Karpas-422 (cell line): Measurements from ENCODE around the gene SCN8A. TPM values are rescaled to one million over a fixed set of nuclear protein-coding genes. Genes with fewer than 3 reads are reported as not detected.
A peak's percentile ranks its signal among the peaks of the same experiment; 100 is the strongest.

Experiments
- DNase-seq: peaks from one replicate; pipeline ENCODE4 v3.0.0-alpha.2; 2015
- H2AFZ ChIP-seq: fragments of 200-600 bp; sonication (generic); 2 replicates; pipeline ENCODE4 v1.6.1; 2014; ENCODE audit warnings: antibody characterized with exemption, low read length, mixed read lengths
- H3K27ac ChIP-seq: fragments of 200-600 bp; sonication (generic); 2 replicates; pipeline ENCODE4 v1.5.1; 2014; ENCODE audit warnings: mild to moderate bottlenecking, low read length, moderate library complexity
- H3K27me3 ChIP-seq: fragments of 200-600 bp; sonication (generic); 2 replicates; pipeline ENCODE4 v1.6.1; 2014; ENCODE audit warnings: low read length, mixed read lengths
- H3K36me3 ChIP-seq: fragments of 200-600 bp; sonication (generic); 2 replicates; pipeline ENCODE4 v1.6.1; 2014; ENCODE audit warnings: low read length, mixed read lengths; ENCODE audit not compliant: insufficient read depth
- H3K4me1 ChIP-seq: fragments of 200-600 bp; sonication (generic); 2 replicates; pipeline ENCODE4 v1.6.1; 2014; ENCODE audit warnings: mild to moderate bottlenecking, low read length, mixed read lengths
- H3K4me2 ChIP-seq: fragments of 200-600 bp; sonication (generic); 2 replicates; pipeline ENCODE4 v1.6.1; 2014; ENCODE audit warnings: low read length, low read depth, mild to moderate bottlenecking; ENCODE audit not compliant: poor library complexity, severe bottlenecking
- H3K4me3 ChIP-seq: fragments of 200-600 bp; sonication (generic); 2 replicates; pipeline ENCODE4 v1.5.1; 2014; ENCODE audit warnings: mild to moderate bottlenecking, antibody characterized with exemption, low read length, mixed read lengths
- H3K79me2 ChIP-seq: fragments of 200-600 bp; sonication (generic); 2 replicates; pipeline ENCODE4 v1.6.1; 2014; ENCODE audit warnings: mild to moderate bottlenecking, low read length, mixed read lengths
- H3K9ac ChIP-seq: fragments of 200-600 bp; sonication (generic); 2 replicates; pipeline ENCODE4 v1.6.0; 2014; ENCODE audit warnings: low read length
- H3K9me2 ChIP-seq: fragments of 200-600 bp; sonication (generic), shearing (Covaris generic); replicated peaks from 2 replicates; pipeline ENCODE4 v1.6.0; 2014; ENCODE audit warnings: mild to moderate bottlenecking, low read length, moderate library complexity; ENCODE audit not compliant: insufficient read depth
- H3K9me3 ChIP-seq: fragments of 300-700, 200-600 bp; sonication (generic); 2 replicates; pipeline ENCODE4 v1.6.1; 2014; ENCODE audit warnings: low read length, mixed read lengths
- H4K20me1 ChIP-seq: fragments of 200-600 bp; sonication (generic); 2 replicates; pipeline ENCODE4 v1.6.1; 2014; ENCODE audit warnings: mild to moderate bottlenecking, antibody characterized with exemption, low read length, low read depth; ENCODE audit not compliant: insufficient read depth
- total RNA-seq: library from RNA; depleted of rRNA; stranded (reverse); fragments of >200 nt; shearing (Covaris generic); gene quantifications from 2 replicates; pipeline ENCODE4 v1.2.3, GENCODE V29; 2014; ENCODE audit warnings: low replicate concordance

Gene SCN8A
- total RNA-seq, 1 experiment from 2014 or later, result 0.11 TPM

DNA sequence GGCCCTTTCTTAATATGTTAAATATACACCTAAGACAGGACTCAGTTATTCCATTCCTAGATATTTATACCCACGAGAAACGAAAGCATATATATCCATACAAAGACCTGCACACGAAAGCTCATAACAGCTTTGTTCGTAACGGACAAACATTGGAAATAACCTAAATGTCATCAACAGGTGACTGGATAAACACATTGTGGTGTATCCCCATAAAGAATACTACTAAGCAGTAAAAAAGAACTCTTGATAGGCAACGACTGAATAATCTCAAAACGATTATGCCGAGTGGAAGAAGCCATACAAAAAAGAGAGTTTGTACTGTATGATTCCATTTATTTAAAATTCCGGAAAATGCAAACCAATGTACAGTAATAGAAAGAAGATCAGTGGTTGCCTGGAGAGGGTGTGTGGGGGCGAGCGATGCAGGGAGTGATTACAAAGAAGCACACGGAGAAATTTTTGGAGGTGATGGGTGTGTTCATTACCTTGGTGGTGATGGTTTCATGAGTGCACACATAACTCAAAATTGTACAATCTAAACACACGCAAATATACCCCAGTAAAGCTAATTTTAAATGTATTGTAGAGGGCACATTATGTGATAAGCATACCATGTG is 1.4 kb upstream of the SCN8A start:
- no peak overlapping the region for H3K4me3 ChIP-seq
- H3K79me2 ChIP-seq, result no peaks in the 10 kb centered on the region
- H3K9ac ChIP-seq, result no peak overlapping the region
- peak overlapping the region; percentile 75 for H3K4me2 ChIP-seq
- no peaks in the 10 kb centered on the region; the same call in 1 of the 2 replicates for H3K27me3 ChIP-seq
- no peak overlapping the region for H3K27ac ChIP-seq
- no peaks in the 10 kb centered on the region for H3K36me3 ChIP-seq
- H4K20me1 ChIP-seq, result no peaks in the 10 kb centered on the region; the same call in 1 of the 2 replicates
- no peak for DNase-seq
- H3K4me1 ChIP-seq, result peaks cover 12% of the 10 kb centered on the region
- no peaks in the 10 kb centered on the region for H3K9me2 ChIP-seq
- no peak overlapping the region for H2AFZ ChIP-seq
- H3K9me3 ChIP-seq, result no peaks in the 10 kb centered on the region

DNA sequence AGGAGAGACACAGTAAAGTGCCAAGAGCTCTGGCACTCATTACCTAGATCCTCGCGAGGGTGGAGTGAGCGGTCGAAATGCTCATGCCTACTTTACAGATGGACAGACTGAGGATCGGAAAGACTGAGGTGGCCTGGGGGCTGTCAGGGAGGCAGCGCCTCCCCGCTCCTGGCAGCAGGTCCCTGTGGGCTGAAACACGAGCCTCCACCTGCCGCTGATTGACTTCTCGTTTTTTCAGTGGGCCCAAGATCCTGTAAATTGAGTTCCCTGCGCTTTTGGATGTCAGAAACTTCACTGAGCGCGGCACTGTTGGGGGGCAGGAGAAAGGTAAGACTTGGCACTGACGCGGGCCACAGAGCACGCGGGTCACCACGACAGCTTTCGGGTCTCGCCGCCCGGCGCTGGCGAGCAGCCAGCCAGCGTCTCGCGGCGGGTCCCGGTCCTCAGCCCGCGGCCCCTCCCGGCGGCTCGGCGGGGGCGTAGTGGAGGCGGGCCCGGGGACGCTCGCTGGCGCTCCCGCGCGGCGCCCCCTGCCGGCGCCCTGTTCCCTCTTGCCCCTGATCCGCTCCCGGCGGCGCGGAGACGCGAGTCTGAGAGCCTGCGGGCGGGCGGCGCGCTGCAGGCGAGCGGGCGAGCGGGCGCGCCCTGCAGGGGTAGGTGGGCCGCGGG is 552 bp upstream of the SCN8A start:
- H4K20me1 ChIP-seq, result no peaks in the 10 kb centered on the region; the same call in 1 of the 2 replicates
- H2AFZ ChIP-seq, result peak overlapping the region; percentile 79
- H3K4me2 ChIP-seq, result peak overlapping the region; percentile 75
- no peaks in the 10 kb centered on the region; the same call in 1 of the 2 replicates for H3K27me3 ChIP-seq
- H3K9me2 ChIP-seq, result no peaks in the 10 kb centered on the region
- peak overlapping the region; percentile 64; the same call in 1 of the 2 replicates for H3K4me3 ChIP-seq
- H3K36me3 ChIP-seq, result no peaks in the 10 kb centered on the region
- peak; percentile 90 for DNase-seq
- H3K9me3 ChIP-seq, result no peaks in the 10 kb centered on the region
- peak overlapping the region; percentile 41 for H3K9ac ChIP-seq
- no peak overlapping the region for H3K27ac ChIP-seq
- H3K79me2 ChIP-seq, result no peaks in the 10 kb centered on the region
- H3K4me1 ChIP-seq, result peaks cover 10% of the 10 kb centered on the region

DNA sequence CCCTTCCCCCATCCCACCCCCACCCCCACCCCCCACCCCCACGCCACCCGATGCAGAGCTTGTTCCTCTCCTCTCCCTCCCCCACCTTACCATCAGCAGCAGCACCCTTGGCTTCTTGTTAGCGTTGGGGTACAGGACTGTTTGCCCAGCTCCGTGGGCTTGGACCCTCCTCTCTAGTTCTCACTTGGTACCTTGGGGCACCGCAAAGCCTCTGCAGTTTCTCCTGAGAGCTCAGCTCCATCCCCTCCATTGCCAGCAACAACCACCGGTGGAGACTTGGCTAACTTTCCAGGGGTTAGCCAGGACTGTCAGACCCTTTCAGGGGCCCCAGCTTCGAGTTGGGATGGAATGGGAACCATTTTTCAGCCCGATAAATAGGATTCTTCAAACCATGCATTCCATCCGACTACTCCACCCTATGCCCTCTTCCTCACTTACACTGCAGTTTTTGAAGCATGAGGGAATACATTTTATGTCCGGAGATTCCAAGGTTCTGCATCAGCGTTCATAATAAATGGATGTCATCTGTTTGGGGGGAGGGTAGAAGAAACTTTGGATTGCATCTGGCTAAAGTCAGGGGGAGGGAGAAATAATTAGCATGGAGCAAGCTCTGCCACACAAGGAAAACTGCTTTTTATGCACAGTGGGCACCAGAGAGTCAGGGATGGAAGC is 1.1 kb downstream of the SCN8A start:
- no peak for DNase-seq
- Histone ChIP-seq H3K79me2 (no peaks in the 10 kb centered on the region), H3K9ac (no peak overlapping the region)

DNA sequence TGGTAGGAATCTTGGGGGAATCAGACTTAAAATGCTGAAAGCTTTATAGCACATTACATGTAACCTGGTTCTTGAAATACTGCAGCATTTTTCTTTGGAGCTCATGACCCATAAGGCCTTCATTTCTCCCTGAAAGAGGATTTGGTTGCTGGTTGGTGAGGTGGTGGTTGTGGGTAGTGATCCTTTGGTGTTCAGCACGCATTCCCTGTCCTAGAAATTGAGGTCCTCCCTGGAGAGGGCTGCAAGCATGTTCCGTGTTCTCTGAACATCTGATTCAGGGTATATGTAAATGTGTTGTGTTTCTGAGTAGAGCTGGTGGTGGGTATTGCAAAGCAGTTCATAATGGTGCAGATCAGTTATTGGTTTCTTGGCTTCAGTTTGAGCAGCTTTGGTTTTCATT is 2.0 kb downstream of the SCN8A start:
- Histone ChIP-seq H3K4me1 (peaks cover 10% of the 10 kb centered on the region), H3K9me2 (no peaks in the 10 kb centered on the region), H3K79me2 (no peaks in the 10 kb centered on the region), H3K4me2 (no peak overlapping the region), H3K4me3 (no peak overlapping the region), H3K27me3 (no peaks in the 10 kb centered on the region), H4K20me1 (no peaks in the 10 kb centered on the region; the same call in 1 of the 2 replicates), H3K9me3 (no peaks in the 10 kb centered on the region), H3K36me3 (no peaks in the 10 kb centered on the region), H3K27ac (no peak overlapping the region), H3K9ac (no peak overlapping the region), H2AFZ (no peak overlapping the region)
- DNase-seq, result no peak

More for the DNA sequence above, 1.1 kb downstream of the SCN8A start:
- Histone ChIP-seq H3K4me3 (no peak overlapping the region), H3K4me2 (no peak overlapping the region), H2AFZ (no peak overlapping the region), H3K9me3 (no peaks in the 10 kb centered on the region), H3K27me3 (no peaks in the 10 kb centered on the region), H4K20me1 (no peaks in the 10 kb centered on the region; the same call in 1 of the 2 replicates), H3K36me3 (no peaks in the 10 kb centered on the region), H3K9me2 (no peaks in the 10 kb centered on the region), H3K4me1 (peaks cover 10% of the 10 kb centered on the region), H3K27ac (no peak overlapping the region)

DNA sequence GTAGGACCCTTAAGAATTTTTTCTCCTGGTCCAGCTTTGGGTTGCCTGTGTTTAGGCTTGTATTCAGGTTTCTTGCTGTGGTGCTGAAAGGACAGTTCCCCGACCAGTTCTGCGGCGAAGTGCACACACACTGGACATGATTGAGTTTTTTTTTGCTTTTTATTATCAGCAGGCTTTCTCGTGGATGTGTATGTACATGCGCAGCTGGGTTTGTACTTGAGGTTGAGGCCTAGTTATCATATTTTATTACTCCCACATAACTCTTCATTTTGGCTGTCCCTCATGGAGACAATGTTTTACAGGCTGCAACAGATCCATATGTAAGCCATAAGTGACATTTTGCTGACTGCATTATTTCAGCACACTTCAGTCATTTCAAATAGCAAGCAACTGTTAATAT is 2.5 kb downstream of the SCN8A start:
- peak; percentile 61 for DNase-seq
- Histone ChIP-seq H3K9me2 (no peaks in the 10 kb centered on the region), H3K27ac (no peak overlapping the region), H2AFZ (no peak overlapping the region), H3K9ac (no peak overlapping the region), H3K4me2 (no peak overlapping the region), H3K27me3 (no peaks in the 10 kb centered on the region), H3K36me3 (no peaks in the 10 kb centered on the region), H3K4me1 (peaks cover 10% of the 10 kb centered on the region), H4K20me1 (no peaks in the 10 kb centered on the region; the same call in 1 of the 2 replicates), H3K4me3 (no peak overlapping the region), H3K9me3 (no peaks in the 10 kb centered on the region), H3K79me2 (no peaks in the 10 kb centered on the region)

DNA sequence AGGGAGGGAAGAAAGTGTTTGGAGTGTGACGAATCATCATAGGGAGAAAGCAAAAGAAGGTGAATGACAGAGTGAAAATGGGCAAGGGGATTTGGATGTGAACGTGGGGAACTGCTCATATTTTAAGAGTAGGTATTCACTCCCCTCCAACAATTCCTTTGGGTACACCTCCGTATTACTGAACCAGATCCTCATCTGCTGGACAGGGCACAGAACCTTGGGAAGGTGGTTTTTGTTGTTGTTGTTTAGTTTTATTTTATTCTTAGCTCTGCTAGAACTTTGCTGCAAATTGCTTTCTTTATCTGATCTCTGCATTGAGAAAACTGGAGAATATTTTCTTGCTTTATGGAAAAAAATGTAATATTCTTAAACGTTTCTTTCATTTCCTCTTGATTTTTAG is 7.1 kb downstream of the SCN8A start:
- Histone ChIP-seq H3K4me3 (no peak overlapping the region), H4K20me1 (no peaks in the 10 kb centered on the region; the same call in 1 of the 2 replicates), H3K27ac (no peak overlapping the region), H3K9me3 (no peaks in the 10 kb centered on the region), H3K4me1 (no peaks in the 10 kb centered on the region), H3K36me3 (no peaks in the 10 kb centered on the region), H3K9ac (no peak overlapping the region), H3K9me2 (no peaks in the 10 kb centered on the region), H3K27me3 (no peaks in the 10 kb centered on the region), H2AFZ (no peak overlapping the region), H3K79me2 (no peaks in the 10 kb centered on the region), H3K4me2 (no peak overlapping the region)
- DNase-seq, result no peak

DNA sequence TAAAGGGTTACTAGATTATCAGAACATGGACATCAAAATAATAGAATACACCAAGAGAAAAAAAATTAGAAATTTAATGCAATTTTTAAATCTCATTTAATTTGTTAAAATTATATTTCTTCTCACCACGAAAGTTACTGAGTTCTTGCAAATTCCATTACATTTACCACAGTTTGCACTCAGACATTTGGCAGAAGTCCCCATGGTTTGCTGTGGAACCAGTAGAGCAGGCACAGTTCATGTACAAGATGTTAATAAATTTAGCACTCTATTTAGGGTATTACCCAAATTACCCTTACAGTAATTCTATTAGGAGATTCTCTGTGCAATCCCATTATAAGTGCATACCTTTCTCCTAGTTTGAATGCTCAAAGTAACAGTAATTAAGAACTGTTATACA is 9.7 kb downstream of the SCN8A start:
- no peak overlapping the region for H3K4me2 ChIP-seq
- no peaks in the 10 kb centered on the region for H3K79me2 ChIP-seq
- H3K9me3 ChIP-seq, result no peaks in the 10 kb centered on the region
- no peak for DNase-seq
- H3K4me1 ChIP-seq, result no peaks in the 10 kb centered on the region
- H3K27me3 ChIP-seq, result no peaks in the 10 kb centered on the region
- no peak overlapping the region for H2AFZ ChIP-seq
- no peaks in the 10 kb centered on the region for H3K9me2 ChIP-seq
- no peaks in the 10 kb centered on the region for H4K20me1 ChIP-seq
- H3K27ac ChIP-seq, result no peak overlapping the region
- H3K4me3 ChIP-seq, result no peak overlapping the region
- no peak overlapping the region for H3K9ac ChIP-seq
- no peaks in the 10 kb centered on the region for H3K36me3 ChIP-seq

DNA sequence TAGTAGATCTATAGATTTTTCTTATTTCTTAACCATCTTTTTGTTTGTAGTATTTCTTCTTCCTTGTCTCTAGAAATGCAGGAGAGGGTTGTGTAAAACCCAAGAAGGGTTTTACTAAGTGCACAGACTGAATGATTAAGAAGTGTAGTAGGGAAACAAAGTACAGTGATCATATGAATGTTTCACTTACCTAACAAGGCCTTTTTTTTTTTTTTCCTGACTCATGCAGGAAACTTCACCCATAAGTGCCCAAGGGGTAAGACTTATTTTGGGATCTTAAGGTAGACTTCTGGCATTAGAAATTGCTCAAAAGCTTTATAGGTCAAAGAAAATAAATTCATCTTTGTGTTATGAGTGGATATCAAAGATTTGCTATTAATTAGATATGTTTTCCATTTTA is 10.2 kb downstream of the SCN8A start:
- Histone ChIP-seq H3K79me2 (no peaks in the 10 kb centered on the region), H3K27me3 (no peaks in the 10 kb centered on the region), H2AFZ (no peak overlapping the region), H3K9me3 (no peaks in the 10 kb centered on the region), H3K4me3 (no peak overlapping the region), H4K20me1 (no peaks in the 10 kb centered on the region), H3K9ac (no peak overlapping the region), H3K9me2 (no peaks in the 10 kb centered on the region), H3K4me2 (no peak overlapping the region), H3K27ac (no peak overlapping the region), H3K36me3 (no peaks in the 10 kb centered on the region), H3K4me1 (no peaks in the 10 kb centered on the region)
- no peak for DNase-seq
